HG02970 (cell line): Measurements from ENCODE around the gene RIC3.

ENCODE experiments used
- ATAC-seq: cut with Tn5 transposase; IDR thresholded peaks from one replicate; pipeline ENCODE4 v1.9.1; 2021; ENCODE audit warnings: mild to moderate bottlenecking, moderate library complexity, moderate number of reproducible peaks; ENCODE audit not compliant: unreplicated experiment, low FRiP score

RIC3 gene

DNA sequence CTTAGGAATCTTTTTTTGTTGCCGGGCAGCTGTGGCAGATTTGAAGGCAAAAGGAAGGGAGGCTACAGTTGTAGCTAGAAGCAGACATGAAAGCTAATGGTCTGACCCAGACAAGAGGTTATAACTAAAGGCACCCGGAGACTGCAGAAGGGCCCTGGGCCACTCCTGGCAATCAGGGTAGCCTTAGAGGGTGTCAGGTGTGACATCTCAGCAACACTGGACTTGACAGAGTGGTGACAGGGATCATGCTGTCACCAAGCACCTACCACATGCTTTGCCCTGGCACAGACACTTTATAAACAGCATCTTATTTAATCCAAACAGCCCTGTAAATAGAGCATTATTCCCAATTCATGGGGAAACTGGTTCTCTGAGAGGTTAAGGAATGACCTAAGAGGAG, 62.1 kb downstream of the RIC3 start:
- ATAC-seq = no peak

GRCh38 chr11:8105666-8106065, 63.2 kb downstream of the RIC3 start:
- ATAC-seq = no peak

DNA sequence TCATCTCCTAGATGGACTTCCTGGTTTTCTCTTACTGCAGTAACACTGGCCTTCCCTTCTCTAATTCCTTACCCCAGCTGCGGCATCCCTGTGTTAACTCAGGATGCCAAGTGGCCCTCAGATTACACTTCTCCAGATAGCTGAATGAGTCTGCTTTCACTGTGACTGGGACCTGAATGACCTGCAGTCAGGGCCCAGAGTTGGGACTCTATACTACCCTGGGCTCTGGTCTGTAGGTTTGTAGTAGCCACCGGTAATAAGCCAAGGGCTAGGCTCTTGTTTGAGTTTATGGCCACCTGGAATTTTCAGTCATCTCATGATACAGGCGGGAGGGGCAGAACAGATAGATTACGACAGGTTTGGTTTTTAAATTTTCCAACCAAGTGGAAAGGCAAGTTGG, 63.7 kb downstream of the RIC3 start:
- ATAC-seq = no peak

GRCh38 chr11:8103909-8104308, 64.9 kb downstream of the RIC3 start:
- ATAC-seq = no peak

DNA sequence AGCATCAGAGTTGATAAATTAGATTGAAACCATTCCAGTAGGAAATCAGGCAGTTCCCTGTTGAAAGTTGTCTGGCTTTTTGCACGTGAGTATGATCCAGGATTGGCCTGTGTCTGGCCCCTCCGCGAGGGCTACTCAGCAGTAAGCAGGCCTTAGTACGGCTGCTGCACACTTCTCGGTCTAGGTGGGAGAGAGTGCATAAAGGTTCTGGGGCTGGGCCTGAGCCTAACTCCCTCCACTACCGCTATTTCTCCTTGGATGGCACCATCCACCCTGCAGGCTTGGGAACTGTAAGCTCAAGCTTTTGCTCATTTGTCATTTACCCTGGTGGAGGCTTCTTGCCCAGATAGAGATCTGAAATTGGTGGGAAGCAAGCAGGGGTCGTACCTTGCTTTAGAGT, 65.9 kb downstream of the RIC3 start:
- no peak for ATAC-seq

DNA sequence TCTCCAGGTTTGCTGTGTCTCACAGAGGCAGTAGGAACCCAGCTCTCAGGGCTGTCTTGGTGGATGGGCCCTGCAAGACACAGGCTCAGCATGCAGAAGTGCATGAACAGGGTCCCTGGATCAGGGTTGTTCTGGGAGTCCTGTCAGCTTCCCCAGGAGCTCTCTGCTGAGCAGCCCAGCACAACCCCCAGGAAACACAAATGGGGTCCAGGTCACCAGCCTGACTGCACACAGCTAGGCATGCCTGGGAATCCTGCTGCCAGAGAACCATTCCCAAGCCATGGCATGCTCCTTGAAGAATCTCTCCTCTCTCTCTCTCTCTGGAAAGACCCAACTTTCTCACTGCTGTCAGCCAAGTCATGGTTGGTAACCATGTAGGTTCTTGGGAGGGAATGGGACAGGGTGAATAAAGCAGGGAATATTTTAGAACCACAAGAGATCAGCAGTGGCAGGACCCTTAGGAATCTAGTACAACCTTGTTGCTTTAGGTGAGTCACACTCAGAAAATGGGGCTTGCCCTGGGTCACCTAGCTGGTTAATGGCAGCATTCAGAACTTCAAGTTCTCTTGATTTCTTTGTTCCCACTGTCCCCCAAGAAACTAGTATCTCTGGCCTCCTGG, 66.4 kb downstream of the RIC3 start:
- ATAC-seq = no peak

GRCh38 chr11:8101421-8101820, 67.4 kb downstream of the RIC3 start:
- no peak for ATAC-seq

DNA sequence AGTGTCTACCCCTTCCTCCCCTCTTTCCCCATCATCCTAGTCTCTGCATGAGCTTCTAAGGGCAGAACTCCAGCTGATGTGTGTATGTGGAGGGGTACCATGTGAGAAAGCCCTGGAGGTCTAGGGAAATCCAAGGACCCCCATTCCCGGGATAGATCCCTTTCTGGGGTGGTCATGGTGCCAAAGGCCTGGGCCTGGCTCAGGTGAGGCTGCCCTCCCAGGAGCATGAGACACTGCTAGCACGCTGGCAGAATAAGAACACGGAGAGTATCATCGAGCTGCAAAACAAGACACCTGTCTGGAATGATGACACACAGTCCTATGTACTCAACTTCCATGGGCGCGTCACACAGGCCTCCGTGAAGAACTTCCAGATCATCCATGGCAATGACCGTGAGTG, 68.2 kb downstream of the RIC3 start:
- no peak for ATAC-seq

DNA sequence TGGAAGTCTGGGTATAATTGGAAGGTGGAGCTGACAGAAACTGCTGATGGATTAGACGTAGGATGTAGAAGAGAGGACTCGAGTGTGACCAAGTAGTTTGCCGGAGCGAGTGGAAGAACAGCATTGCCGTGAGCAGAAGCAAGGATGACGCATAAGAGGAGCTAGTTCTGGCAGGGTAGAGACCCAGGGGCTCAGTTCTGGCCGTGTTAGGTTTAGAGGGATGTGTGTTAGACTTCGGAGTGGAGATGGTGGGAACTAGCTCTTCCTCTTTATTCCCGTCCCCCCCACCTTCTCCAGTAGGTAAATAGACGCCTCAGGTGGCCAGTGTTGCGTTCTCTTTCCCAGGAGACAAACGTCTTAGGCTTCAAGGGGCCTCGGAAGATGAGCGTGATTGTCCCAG, 68.7 kb downstream of the RIC3 start:
- ATAC-seq = no peak

DNA sequence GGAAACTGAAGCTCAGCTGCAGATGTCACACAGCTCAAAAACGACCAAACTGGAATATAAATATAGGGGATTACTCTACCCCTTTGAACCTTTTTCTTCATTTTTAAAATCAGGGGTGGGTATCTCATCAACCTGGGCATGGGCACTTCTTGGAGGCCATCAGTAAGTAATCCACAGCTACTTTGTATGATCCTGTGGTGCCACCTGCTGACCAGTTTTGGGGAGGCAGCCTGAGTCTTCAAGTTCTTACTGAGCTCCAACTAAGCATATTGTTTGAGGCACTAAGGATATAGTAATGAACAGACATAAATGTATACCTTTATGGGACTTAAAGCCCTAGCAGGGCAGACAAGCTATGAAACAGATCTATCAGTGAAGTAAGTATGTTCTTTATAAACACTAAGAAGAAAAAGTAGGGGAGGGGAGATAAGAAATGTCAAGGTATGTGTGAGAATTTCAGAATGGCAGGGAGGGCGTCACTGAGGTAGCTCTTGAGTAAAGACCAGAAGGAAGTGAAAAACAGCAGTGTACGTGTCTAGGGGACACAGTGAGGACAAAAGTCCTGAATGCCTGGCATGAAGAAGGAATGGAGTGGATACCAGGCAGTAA, 69.4 kb downstream of the RIC3 start:
- no peak for ATAC-seq

DNA sequence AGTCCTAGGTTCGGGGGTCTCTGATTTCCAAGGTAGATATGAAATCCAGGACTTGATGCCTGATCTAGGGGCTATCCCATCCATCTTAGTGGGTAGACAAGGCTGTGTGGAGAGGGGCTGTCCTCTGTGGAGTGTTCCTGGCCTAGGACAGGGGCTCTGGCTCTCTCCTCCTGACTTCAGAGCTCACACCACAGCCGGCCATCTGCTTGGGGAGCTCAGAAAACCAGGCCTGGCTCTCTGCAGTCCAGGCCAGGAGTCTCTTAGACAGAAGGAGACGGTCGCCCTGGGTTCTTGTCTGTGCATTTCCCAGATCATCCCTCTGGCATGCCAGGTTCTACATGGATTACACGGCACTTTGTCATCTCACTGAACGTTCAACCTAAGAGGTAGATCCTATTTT, 69.9 kb downstream of the RIC3 start:
- ATAC-seq = no peak

DNA sequence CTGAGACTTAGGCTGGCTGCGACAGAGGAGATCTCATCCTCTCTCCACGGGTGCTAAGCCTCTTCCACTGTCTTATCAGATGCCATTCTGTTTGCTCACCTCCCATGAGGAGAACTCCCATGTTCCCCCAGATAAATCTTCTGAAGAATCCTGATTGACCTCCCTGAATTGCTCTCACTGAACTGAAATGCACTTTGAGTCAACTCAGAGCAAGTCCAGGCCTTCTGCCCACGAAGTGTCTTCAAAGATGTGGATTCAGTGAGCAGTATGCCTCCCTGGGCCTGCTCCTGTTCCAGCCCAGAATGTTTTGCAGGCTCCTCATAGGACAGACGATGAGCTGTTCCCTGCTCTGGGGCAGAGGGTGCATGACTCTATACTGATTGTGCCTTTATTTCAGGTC, 70.5 kb downstream of the RIC3 start:
- no peak for ATAC-seq

GRCh38 chr11:8097926-8098325, 70.9 kb downstream of the RIC3 start:
- no peak for ATAC-seq

GRCh38 chr11:8097468-8097867, 71.4 kb downstream of the RIC3 start:
- ATAC-seq = no peak

DNA sequence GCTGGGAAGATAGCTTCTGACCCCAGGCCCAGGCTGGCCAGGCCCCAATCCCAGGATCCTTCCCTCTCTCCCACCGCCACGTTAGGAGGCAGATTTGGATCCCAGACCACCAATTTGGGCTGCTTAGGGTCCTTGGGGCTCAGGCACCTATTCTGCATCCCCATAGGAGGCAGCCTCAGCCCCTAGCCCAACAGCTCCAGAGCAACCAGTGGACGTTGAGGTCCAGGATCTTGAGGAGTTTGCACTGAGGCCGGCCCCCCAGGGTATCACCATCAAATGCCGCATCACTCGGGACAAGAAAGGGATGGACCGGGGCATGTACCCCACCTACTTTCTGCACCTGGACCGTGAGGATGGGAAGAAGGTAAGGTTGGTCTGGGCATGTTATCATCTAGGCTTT, 71.8 kb downstream of the RIC3 start:
- no peak for ATAC-seq

DNA sequence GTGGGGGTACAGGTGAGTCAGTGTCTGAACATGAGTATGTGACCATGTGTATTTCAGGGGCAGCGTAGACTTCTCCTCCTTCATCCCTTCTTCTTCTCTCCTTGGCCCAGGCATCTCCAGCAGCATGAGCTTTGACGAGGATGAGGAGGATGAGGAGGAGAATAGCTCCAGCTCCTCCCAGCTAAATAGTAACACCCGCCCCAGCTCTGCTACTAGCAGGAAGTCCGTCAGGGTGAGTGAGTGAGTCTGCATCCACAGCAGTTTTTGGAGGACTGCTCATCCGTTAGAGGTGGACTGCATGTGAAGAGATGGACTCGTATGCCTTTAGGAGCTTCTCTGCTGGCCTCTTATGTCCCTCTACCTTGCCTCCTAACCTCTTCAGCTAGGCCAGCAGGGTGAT, 72.2 kb downstream of the RIC3 start:
- ATAC-seq = no peak

GRCh38 chr11:8095806-8096522, 72.9 kb downstream of the RIC3 start:
- no peak for ATAC-seq

DNA sequence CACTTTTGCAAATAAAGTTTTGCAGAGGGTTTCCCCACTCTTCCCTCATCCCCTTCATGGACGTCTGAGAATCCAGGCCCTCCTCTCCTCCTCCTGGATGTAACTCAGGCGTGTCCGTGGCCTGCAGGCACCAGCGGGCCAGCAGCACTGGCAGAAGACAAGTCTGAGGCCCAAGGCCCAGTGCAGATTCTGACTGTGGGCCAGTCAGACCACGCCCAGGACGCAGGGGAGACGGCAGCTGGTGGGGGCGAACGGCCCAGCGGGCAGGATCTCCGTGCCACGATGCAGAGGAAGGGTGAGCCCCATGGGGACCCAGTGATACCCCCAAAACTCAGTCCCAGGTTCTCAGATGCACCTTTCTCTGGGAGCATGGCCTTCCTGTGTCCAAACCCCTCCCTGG, 73.5 kb downstream of the RIC3 start:
- no peak for ATAC-seq

DNA sequence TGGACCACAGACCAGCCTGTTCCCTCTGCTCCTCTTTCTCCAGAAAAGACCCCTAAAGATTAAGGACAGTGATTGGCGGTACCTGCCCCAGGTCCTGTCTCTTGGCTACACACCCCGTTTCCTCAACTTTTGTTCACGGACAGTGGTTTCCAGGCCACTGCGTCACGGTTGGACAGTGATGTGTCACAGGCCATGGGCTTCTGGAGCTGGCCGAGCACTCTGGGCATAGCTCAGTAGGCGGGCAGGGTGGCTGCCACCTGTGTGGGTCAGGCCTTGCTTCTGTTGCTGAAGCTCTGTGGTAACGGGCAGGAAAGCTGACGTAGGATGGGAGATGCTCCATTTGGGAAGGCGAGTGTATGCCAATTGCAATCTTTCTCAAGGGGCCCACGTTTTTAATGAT, 74.2 kb downstream of the RIC3 start:
- ATAC-seq = no peak

GRCh38 chr11:8093931-8094575, 74.8 kb downstream of the RIC3 start:
- no peak for ATAC-seq

DNA sequence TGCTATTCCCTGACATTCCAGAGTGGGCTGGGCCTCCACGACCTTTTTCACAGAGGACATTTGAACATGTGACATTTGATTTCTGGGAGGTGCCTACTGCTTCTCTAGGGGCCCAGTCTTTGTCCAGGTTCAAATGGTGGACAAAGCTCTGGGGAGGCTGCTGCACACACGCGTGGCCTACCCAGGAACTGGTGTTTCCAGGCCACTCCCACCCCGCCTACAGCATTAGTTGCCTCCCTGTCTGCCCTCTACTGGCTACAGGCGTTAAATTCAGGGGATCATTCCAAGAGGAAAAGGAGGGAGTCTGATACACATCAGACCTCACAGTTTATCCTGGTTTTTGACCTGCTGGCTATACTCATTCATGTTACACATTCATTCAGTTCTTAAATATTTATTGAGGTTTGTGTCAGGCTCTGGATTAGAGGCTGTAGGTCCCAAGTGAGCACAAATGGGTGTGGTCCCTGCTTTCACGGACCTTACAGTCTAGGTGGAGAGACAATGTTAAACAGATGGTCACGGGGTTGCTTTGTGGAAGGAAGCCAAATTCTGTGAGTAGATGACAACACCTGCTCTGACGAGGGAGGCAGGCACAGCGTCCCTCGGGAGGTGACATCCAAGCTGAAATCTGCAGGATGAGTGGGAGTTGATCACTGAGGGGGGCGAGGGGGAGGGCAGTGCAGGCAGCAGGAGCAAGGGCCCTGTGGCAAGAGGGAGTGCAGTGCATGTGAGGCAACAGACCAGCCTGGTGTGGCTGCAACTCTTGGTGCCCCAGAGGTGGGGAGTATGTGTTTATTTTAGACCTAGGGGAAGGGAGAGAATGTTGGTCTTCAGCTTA, 76.0 kb downstream of the RIC3 start:
- ATAC-seq = no peak
